Smooth muscle cell of trachea (primary cell): ENCODE data around the gene CROT. TPM values are rescaled to one million over a fixed set of nuclear protein-coding genes. Genes with fewer than 3 reads are reported as not detected.

ENCODE experiments used
- total RNA-seq: library from RNA; depleted of rRNA; stranded (reverse); fragments of >200 nt; gene quantifications from 2 replicates; pipeline ENCODE4 v1.2.1, GENCODE V29; 2014

CROT gene, protein sequence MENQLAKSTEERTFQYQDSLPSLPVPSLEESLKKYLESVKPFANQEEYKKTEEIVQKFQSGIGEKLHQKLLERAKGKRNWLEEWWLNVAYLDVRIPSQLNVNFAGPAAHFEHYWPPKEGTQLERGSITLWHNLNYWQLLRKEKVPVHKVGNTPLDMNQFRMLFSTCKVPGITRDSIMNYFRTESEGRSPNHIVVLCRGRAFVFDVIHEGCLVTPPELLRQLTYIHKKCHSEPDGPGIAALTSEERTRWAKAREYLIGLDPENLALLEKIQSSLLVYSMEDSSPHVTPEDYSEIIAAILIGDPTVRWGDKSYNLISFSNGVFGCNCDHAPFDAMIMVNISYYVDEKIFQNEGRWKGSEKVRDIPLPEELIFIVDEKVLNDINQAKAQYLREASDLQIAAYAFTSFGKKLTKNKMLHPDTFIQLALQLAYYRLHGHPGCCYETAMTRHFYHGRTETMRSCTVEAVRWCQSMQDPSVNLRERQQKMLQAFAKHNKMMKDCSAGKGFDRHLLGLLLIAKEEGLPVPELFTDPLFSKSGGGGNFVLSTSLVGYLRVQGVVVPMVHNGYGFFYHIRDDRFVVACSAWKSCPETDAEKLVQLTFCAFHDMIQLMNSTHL
- 20.7 and 23.7 TPM in 2 replicates for total RNA-seq

DNA sequence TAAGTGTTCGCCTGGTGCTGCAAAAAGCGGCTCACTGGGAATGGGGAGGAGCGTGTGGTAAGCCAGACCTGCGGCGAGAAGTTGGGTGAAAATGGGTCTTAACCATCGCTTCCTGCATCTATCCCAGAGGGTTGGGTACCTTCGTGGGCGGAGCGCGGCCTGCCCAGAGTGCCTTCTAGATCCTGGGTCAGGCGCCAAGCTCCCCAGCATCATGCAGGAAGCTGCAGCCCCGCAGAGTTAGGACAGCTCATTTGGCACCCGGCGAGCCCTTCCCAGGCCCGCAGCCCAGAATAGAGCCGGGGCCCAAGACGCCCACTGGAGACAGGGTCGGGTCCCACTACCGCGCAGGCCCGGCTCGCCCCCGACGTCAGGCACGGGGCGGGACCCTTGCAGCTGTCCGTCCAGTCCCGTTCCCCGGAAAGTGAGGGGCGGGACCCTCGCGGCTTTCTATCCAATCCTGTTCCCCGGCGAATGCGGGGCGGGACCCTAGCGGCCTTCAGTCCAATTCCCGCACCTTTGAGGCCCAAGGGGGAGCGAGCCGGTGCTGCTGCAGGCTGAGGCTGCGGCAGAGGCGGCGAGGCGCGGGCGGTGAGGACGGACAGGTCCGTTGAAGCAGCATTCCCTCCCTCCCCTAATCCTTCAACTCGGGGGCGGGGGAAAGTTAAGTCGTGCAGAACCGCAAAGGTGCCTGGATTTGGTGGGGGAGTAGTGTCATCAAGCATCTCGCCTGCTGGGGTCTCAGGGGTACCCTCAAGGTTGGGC is at the start of gene CROT:
Gene CROT, plus strand, starts transcription at position 499 of the 762 bp plus-strand sequence. CDS start 3,405 bp downstream, outside the sequence.

Other genes with a start within 250 kb of the CROT start
- gene DMTF1, start 193.2 kb upstream of the CROT start, total RNA-seq: 53.1 and 88.9 TPM in 2 replicates
- 32.1 and 41.0 TPM in 2 replicates for gene TMEM243, start 125.9 kb upstream of the CROT start, total RNA-seq
- gene ABCB4, start 130.0 kb downstream of the CROT start, total RNA-seq: 4.6 and 4.8 TPM in 2 replicates